ENCODE results near the gene SLC25A31. TPM values are rescaled to one million over a fixed set of nuclear protein-coding genes. Genes with fewer than 3 reads are reported as not detected.

Gene SLC25A31
- total and polyA plus RNA-seq, 10 of the 15 experiments (the other 5 are each of a cell fraction or from before 2014, with no cell fraction given), result not detected

GRCh38 chr4:127756906-127757305, 26.7 kb downstream of the SLC25A31 start:
- RAD21 ChIA-PET (ENCODE audit: unreplicated experiment), result no interaction called here
- Histone ChIP-seq H3K79me2 (ENCODE audit: control insufficient read depth, insufficient read depth, low read length) (no peaks in the 10 kb centered on the region), H3K36me3 (ENCODE audit: control insufficient read depth in 2 of 2, insufficient read depth in 2 of 2, low read length in 1 of 2) (no peaks in the 10 kb centered on the region), H3K4me1 (ENCODE audit: control insufficient read depth, insufficient read depth, low read length) (no peaks in the 10 kb centered on the region), H2AFZ (ENCODE audit: control insufficient read depth, low read depth, low read length) (no peak overlapping the region), H3K27me3 (replicated peaks in 1 of 2; ENCODE audit: control insufficient read depth in 2 of 2, insufficient read depth in 2 of 2, low read length in 1 of 2) (no peaks in the 10 kb centered on the region), H3K27ac (ENCODE audit: control insufficient read depth, insufficient read depth) (no peak overlapping the region), H3K9ac (ENCODE audit: control insufficient read depth, insufficient read depth, low read length) (no peak overlapping the region), H3K4me3 (no peak overlapping the region), H4K20me1 (ENCODE audit: control insufficient read depth, insufficient read depth) (no peaks in the 10 kb centered on the region), H3K4me2 (ENCODE audit: control insufficient read depth, insufficient read depth) (no peak overlapping the region), H3K9me3 (replicated peaks; ENCODE audit: control insufficient read depth, insufficient read depth, low read length) (no peaks in the 10 kb centered on the region; the same call in 2 of the 3 replicates)
- SMC1A ChIA-PET (ENCODE audit: uncharacterized antibody, unreplicated experiment), result no interaction called here
- 46% methylated on average over 2 of the region's 2 CpGs for WGBS (ENCODE audit: insufficient coverage, insufficient replicate concordance, low lambda C conversion rate, missing lambda C conversion rate)
- CTCF ChIA-PET, result no interaction called here
- TF ChIP-seq SP1 (IDR thresholded peaks at IDR 0.05; ENCODE audit: low read depth, low read length), result no peak
- TF ChIP-seq MTA3 (IDR thresholded peaks at IDR 0.05; ENCODE audit: borderline replicate concordance, low read length), result no peak
- no peak for TF ChIP-seq BHLHE40 (IDR thresholded peaks at IDR 0.05; ENCODE audit: borderline replicate concordance in 1 of 2, low read depth in 2 of 2, low read length in 1 of 2)
- no peak for TF ChIP-seq LARP7 (IDR thresholded peaks at IDR 0.05)
- BruUV-seq (replicated peaks), result no TSS peak
- POLR2A ChIA-PET, result no interaction called here
- intact Hi-C loops (cut with micrococcal nuclease; ENCODE audit: unreplicated experiment) (no loop called here), in situ Hi-C loops (cut with MboI) (no loop called here)
- ATAC-seq (no peak), FAIRE-seq (no peak), DNase-seq (ENCODE audit: low read depth, low spot score) (no peak)

GRCh38 chr4:127759228-127759820, 29.1 kb downstream of the SLC25A31 start:
- Histone ChIP-seq H2AFZ (ENCODE audit: control insufficient read depth, low read depth, low read length) (no peak overlapping the region), H3K27ac (ENCODE audit: control insufficient read depth, insufficient read depth) (no peak overlapping the region), H4K20me1 (ENCODE audit: control insufficient read depth, insufficient read depth) (no peaks in the 10 kb centered on the region), H3K4me1 (ENCODE audit: control insufficient read depth, insufficient read depth, low read length) (no peaks in the 10 kb centered on the region), H3K9ac (ENCODE audit: control insufficient read depth, insufficient read depth, low read length) (no peak overlapping the region), H3K4me2 (ENCODE audit: control insufficient read depth, insufficient read depth) (no peak overlapping the region), H3K79me2 (ENCODE audit: control insufficient read depth, insufficient read depth, low read length) (no peaks in the 10 kb centered on the region), H3K9me3 (replicated peaks; ENCODE audit: control insufficient read depth, insufficient read depth, low read length) (no peaks in the 10 kb centered on the region; the same call in 2 of the 3 replicates), H3K36me3 (ENCODE audit: control insufficient read depth in 2 of 2, insufficient read depth in 2 of 2, low read length in 1 of 2) (no peaks in the 10 kb centered on the region), H3K4me3 (no peak overlapping the region), H3K27me3 (replicated peaks in 1 of 2; ENCODE audit: control insufficient read depth in 2 of 2, insufficient read depth in 2 of 2, low read length in 1 of 2) (no peaks in the 10 kb centered on the region)
- no TSS peak for BruUV-seq (replicated peaks)
- ChIA-PET POLR2A (no interaction called here), CTCF (no interaction called here), RAD21 (ENCODE audit: unreplicated experiment) (no interaction called here), SMC1A (ENCODE audit: uncharacterized antibody, unreplicated experiment) (no interaction called here)
- no peak for FAIRE-seq
- DNase-seq (ENCODE audit: low read depth, low spot score), result no peak
- 45% methylated on average over 2 of the region's 2 CpGs for WGBS (ENCODE audit: insufficient coverage, insufficient replicate concordance, low lambda C conversion rate, missing lambda C conversion rate)
- TF ChIP-seq HDAC2 (IDR thresholded peaks at IDR 0.05) (no peak), RCOR1 (conservative IDR thresholded peaks at IDR 0.05; ENCODE audit: low read depth, low read length) (no peak), NBN (IDR thresholded peaks at IDR 0.05) (no peak), CHD1 (IDR thresholded peaks at IDR 0.05; ENCODE audit: low read depth, low read length) (no peak), SPI1 (IDR thresholded peaks at IDR 0.05; ENCODE audit: borderline replicate concordance, insufficient read depth, low read depth, low read length) (peak; percentile 49; the same call in 1 of the 2 replicates), ATF2 (IDR thresholded peaks at IDR 0.05; ENCODE audit: low read length) (no peak), IKZF2 (IDR thresholded peaks at IDR 0.05) (0 out of 4 replicates have a peak, but pooled peaks of 1 of the 2 experiments have one; percentile 12), ATF7 (IDR thresholded peaks at IDR 0.05; ENCODE audit: low read depth) (no peak), ASH2L (IDR thresholded peaks at IDR 0.05; ENCODE audit: borderline replicate concordance, low read depth) (no peak)
- peak; percentile 57 for ATAC-seq
- in situ Hi-C loops (cut with MboI), result no loop called here
- intact Hi-C loops (cut with micrococcal nuclease; ENCODE audit: unreplicated experiment), result no loop called here

Data from GM12878 (cell line).